ENCODE results near the gene PLPP2.
A peak's percentile ranks its signal among the peaks of the same experiment; 100 is the strongest.

PLPP2 gene

DNA sequence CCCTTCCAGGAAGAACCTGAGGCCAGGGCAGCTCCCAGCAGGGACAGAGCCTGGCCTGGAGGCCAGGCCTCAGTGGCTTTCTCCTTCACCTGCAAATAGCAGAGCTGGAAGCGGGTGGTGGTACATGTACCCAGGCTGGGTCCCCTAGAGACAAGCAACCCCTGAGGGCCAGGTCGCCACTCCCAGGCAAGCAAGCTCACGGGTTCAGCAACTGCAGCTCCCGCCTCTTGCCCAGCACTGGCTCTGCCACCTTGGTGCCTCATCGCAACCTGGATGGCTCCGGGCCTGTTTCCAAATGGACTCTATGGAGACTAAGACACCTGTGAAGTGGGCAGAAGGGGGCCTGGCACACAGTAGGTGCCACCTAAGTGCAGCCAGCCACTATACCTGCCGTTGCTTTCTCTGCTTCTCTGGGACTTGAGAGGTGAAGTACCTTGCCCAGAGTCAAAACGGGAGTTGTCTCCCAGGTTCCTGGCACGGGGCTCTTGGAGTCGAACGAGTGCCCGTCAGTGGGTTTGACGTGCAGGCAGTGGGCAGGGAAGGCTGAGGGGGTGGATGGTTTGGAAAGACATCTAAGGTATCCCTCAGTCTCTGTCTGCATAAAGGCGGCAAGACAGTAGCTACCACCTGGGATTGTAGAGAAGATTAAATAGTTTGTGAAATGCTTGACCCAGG, 2.4 kb upstream of the PLPP2 start:
- H3K27me3 ChIP-seq (replicated peaks; ENCODE audit: control insufficient read depth, insufficient read depth, low read length, poor library complexity, severe bottlenecking), result peaks cover 15% of the 10 kb centered on the region
- H3K36me3 ChIP-seq (ENCODE audit: control insufficient read depth, insufficient read depth, low read length), result no peaks in the 10 kb centered on the region
- peaks cover 20% of the 10 kb centered on the region for H3K4me1 ChIP-seq (ENCODE audit: control insufficient read depth, insufficient read depth, low read length, poor library complexity, severe bottlenecking)
- H3K9me3 ChIP-seq (ENCODE audit: control insufficient read depth, low read length), result no peaks in the 10 kb centered on the region
- no peak overlapping the region for H3K27ac ChIP-seq (ENCODE audit: insufficient read depth, low read length, poor library complexity, severe bottlenecking)
- no peak for DNase-seq
- H3K4me3 ChIP-seq (ENCODE audit: insufficient read depth, low read depth, low read length, poor library complexity, severe bottlenecking), result no peak overlapping the region

DNA sequence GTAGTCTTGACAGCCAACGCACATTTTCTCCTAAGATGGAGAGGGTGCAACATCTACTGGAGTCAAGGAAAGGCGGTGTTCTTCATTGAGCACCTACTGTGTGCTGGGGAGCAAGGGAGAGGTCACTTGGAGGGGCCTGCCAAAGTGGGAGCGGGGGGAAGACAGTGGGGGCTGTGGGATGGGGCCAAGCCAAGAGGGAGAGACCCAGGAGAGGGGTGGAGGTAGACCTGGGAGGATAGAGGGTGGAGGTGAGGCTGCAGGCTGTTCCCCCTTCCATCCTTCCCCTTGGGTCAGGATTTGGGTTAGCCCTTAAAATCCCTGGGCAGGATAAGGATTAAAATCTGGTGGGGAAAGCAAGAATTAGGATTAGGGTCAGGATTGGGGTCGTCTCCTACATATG, 1.7 kb upstream of the PLPP2 start:
- Histone ChIP-seq H3K4me3 (ENCODE audit: insufficient read depth, low read depth, low read length, poor library complexity, severe bottlenecking) (no peak overlapping the region), H3K27ac (ENCODE audit: insufficient read depth, low read length, poor library complexity, severe bottlenecking) (no peak overlapping the region), H3K4me1 (ENCODE audit: control insufficient read depth, insufficient read depth, low read length, poor library complexity, severe bottlenecking) (peaks cover 20% of the 10 kb centered on the region), H3K9me3 (ENCODE audit: control insufficient read depth, low read length) (no peaks in the 10 kb centered on the region), H3K27me3 (replicated peaks; ENCODE audit: control insufficient read depth, insufficient read depth, low read length, poor library complexity, severe bottlenecking) (peaks cover 15% of the 10 kb centered on the region), H3K36me3 (ENCODE audit: control insufficient read depth, insufficient read depth, low read length) (no peaks in the 10 kb centered on the region)
- DNase-seq, result no peak

DNA sequence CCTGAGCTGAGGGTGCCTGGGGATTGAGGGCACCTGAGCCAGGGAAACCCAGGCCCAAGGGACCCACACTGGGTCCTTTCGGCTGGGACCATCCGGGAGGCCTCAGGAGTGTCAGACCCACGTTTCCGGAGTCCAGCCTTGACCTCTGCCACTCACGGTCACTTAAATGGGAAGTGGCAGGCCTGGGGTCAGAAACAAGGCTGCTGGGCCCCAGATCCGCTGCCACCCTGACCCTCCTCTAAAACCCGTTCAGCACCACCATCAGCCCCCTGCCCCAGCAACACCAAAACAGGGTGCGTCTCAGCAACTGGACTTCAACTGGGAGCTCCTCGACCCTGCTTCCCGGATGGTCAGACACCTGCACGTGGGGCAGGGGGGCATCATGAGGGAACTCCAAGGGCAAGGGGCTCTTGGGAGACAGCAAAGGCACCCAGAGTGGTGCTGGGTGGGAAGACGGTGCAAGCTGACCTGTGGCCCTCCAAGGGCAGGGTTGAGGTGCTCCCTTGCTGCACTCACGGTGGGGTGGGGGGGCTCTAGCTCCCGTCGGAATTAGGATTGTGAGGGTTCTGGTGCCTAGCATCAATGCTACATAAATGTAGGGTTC, 1.2 kb upstream of the PLPP2 start:
- H3K9me3 ChIP-seq (ENCODE audit: control insufficient read depth, low read length), result no peaks in the 10 kb centered on the region
- H3K27me3 ChIP-seq (replicated peaks; ENCODE audit: control insufficient read depth, insufficient read depth, low read length, poor library complexity, severe bottlenecking), result peaks cover 15% of the 10 kb centered on the region
- H3K36me3 ChIP-seq (ENCODE audit: control insufficient read depth, insufficient read depth, low read length), result no peaks in the 10 kb centered on the region
- DNase-seq, result no peak
- no peak overlapping the region for H3K27ac ChIP-seq (ENCODE audit: insufficient read depth, low read length, poor library complexity, severe bottlenecking)
- H3K4me3 ChIP-seq (ENCODE audit: insufficient read depth, low read depth, low read length, poor library complexity, severe bottlenecking), result no peak overlapping the region
- peaks cover 20% of the 10 kb centered on the region for H3K4me1 ChIP-seq (ENCODE audit: control insufficient read depth, insufficient read depth, low read length, poor library complexity, severe bottlenecking)

DNA sequence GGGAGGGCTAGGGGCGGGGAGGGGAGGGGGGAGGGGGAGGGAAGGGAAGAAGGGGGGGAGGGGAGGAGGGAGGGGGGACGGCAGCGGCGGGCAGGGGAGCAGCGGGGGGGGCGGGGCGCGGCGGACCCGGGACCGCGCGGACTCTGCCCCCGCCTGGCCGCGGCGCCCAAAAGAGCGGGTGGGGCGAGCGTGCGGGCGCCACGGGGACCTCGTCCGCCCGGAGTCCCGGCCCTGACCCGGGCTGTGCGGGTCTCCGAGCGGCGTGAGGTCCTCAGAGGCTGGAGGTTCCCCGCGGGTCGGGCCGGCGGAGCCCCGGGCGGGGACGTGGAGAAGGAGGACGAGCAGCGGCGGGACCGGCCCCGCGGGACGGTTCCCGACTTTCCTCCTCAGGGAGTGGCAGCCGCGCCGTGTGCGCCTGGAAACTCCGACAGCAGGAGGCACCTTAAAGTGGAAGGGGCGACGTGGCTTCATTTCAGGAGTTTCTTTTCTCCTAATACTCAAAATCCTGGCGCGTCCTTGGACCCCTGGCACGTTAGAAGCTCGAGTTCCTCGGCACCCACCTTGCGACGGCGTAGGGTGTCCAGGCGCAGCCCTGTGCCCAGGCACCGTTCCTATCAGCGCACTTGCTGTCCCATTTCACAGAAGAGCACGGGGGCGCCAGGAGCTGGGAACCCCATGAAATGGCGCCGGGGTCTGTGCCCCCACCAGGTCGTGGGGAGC, 518 bp upstream of the PLPP2 start:
- H3K36me3 ChIP-seq (ENCODE audit: control insufficient read depth, insufficient read depth, low read length), result no peaks in the 10 kb centered on the region
- peaks cover 15% of the 10 kb centered on the region for H3K27me3 ChIP-seq (replicated peaks; ENCODE audit: control insufficient read depth, insufficient read depth, low read length, poor library complexity, severe bottlenecking)
- no peak for DNase-seq
- H3K4me3 ChIP-seq (ENCODE audit: insufficient read depth, low read depth, low read length, poor library complexity, severe bottlenecking), result no peak overlapping the region
- H3K27ac ChIP-seq (ENCODE audit: insufficient read depth, low read length, poor library complexity, severe bottlenecking), result no peak overlapping the region
- H3K9me3 ChIP-seq (ENCODE audit: control insufficient read depth, low read length), result no peaks in the 10 kb centered on the region
- peaks cover 20% of the 10 kb centered on the region for H3K4me1 ChIP-seq (ENCODE audit: control insufficient read depth, insufficient read depth, low read length, poor library complexity, severe bottlenecking)

DNA sequence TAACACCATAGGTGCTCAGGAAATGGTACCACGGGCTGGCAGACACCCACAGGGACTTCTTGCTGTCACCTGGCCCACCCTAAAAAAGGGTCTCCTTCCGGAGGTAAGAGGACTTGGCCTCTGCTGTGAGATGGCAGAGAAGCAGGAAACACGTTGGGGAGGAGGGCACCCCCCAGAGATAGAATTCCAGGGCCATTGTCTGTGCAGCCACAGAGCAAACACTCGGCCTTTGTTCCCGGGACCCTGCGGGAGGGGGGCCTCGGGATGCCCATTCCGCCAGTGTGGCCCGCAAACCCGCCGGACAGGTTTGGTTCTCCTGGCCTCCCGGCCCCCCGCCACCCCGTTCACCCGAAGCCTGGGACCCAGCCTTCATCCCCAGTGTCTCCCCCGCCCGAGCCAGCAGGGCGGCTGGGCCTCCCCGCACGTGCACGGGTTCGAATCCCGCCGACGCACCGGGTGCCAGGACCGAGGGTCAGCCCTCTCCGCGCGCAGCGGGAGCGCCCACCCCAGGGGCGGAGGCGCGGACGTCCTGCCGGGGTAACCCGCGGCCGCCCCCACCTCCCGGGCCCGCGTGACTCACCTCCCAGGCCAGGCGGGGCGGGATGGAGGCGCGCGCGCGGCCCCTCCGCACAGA, 714 bp downstream of the PLPP2 start:
- H3K4me3 ChIP-seq (ENCODE audit: insufficient read depth, low read depth, low read length, poor library complexity, severe bottlenecking), result peak overlapping the region; percentile 37
- no peaks in the 10 kb centered on the region for H3K36me3 ChIP-seq (ENCODE audit: control insufficient read depth, insufficient read depth, low read length)
- H3K27ac ChIP-seq (ENCODE audit: insufficient read depth, low read length, poor library complexity, severe bottlenecking), result no peak overlapping the region
- no peak for DNase-seq
- H3K9me3 ChIP-seq (ENCODE audit: control insufficient read depth, low read length), result no peaks in the 10 kb centered on the region
- peaks cover 20% of the 10 kb centered on the region for H3K4me1 ChIP-seq (ENCODE audit: control insufficient read depth, insufficient read depth, low read length, poor library complexity, severe bottlenecking)
- H3K27me3 ChIP-seq (replicated peaks; ENCODE audit: control insufficient read depth, insufficient read depth, low read length, poor library complexity, severe bottlenecking), result peaks cover 15% of the 10 kb centered on the region

DNA sequence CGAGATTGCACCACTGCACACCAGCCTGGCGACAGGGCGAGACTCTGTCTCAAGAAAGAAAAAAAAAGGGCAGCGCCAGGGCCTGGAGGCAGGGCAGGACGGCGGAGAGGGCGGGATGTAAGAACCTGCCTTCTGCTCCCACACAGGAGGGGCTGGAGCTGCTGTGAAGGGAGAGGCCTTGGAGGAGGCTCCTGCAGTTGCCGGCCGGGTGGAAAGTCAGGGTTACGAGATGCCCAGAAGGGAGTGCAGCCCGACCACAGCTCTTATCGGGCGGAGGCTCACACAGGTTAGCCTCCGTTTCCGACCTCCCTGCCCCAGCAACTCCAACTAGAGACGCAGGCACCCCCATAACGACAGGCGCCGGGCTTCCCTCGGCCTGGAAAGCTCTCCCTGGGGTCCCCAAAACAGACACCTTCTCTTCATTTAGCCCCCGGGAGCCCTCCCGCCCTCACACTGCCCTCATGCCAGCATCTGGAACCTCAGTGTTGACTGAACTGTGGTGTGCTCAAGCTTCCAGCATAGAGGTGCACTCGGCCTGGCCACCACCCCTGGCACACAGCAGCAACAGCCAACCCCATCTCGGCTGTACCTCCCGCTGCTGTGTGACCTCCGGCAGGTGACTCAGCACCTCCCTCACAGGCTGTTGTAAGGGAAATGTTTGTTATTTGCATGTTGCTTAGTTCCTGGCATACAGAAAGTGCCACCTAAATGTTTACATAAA, 1.4 kb downstream of the PLPP2 start:
- H3K27me3 ChIP-seq (replicated peaks; ENCODE audit: control insufficient read depth, insufficient read depth, low read length, poor library complexity, severe bottlenecking), result peaks cover 15% of the 10 kb centered on the region
- DNase-seq, result peak in 2 of 3 donors; percentile 37 to 39
- no peak overlapping the region for H3K4me3 ChIP-seq (ENCODE audit: insufficient read depth, low read depth, low read length, poor library complexity, severe bottlenecking)

DNA sequence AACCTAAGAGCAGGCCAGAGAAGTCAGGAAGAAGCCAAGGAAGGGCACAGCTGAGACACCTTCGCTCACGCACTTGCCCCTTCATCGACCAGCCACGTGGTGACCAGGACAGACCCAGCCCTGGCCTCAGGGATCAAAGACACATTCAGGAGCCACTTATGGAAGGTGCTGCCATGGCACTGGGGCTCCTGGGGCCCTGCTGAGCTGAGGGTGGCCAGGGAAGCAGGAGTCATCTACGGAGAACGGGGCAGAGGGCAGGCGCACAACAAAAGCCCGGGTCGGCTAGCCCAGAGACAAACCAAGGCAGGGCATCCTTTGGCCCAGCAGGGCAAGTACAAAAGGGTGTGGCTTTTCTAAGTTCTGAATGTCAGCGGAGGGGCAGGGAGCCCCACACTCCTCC, 2.3 kb downstream of the PLPP2 start:
- H3K4me3 ChIP-seq (ENCODE audit: insufficient read depth, low read depth, low read length, poor library complexity, severe bottlenecking), result no peak overlapping the region
- H3K9me3 ChIP-seq (ENCODE audit: control insufficient read depth, low read length), result no peaks in the 10 kb centered on the region
- H3K27ac ChIP-seq (ENCODE audit: insufficient read depth, low read length, poor library complexity, severe bottlenecking), result no peak overlapping the region
- H3K36me3 ChIP-seq (ENCODE audit: control insufficient read depth, insufficient read depth, low read length), result no peaks in the 10 kb centered on the region
- no peak for DNase-seq
- peaks cover 15% of the 10 kb centered on the region for H3K27me3 ChIP-seq (replicated peaks; ENCODE audit: control insufficient read depth, insufficient read depth, low read length, poor library complexity, severe bottlenecking)
- H3K4me1 ChIP-seq (ENCODE audit: control insufficient read depth, insufficient read depth, low read length, poor library complexity, severe bottlenecking), result peaks cover 11% of the 10 kb centered on the region

More for the DNA sequence above, 1.4 kb downstream of the PLPP2 start:
- Histone ChIP-seq H3K36me3 (ENCODE audit: control insufficient read depth, insufficient read depth, low read length) (no peaks in the 10 kb centered on the region), H3K27ac (ENCODE audit: insufficient read depth, low read length, poor library complexity, severe bottlenecking) (no peak overlapping the region), H3K9me3 (ENCODE audit: control insufficient read depth, low read length) (no peaks in the 10 kb centered on the region), H3K4me1 (ENCODE audit: control insufficient read depth, insufficient read depth, low read length, poor library complexity, severe bottlenecking) (peaks cover 17% of the 10 kb centered on the region)

DNA sequence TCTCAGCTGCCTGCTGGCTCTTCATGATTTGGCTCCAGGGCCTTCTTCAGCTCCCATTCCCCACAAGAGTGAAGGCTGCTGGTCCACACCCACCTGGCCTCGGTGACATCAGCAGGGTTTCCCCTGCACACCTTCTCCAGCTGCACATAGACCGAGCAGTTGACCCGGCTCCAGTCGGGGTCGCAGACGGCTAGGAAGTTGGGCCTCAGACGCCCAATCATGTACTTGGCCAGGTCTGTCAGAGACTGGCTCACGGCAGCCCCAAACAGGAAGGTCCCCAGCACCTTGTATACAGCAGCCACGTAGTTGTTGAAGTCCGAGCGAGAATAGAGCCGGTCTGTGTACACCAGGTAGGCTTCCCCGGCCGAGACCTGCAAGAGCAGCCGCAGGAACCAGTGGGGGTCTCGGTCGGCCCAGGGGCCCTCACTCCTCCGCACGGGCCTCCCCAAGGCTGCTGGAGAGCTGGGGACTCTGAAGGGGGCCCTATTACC, 3.8 kb downstream of the PLPP2 start:
- Histone ChIP-seq H3K27me3 (replicated peaks; ENCODE audit: control insufficient read depth, insufficient read depth, low read length, poor library complexity, severe bottlenecking) (peaks cover 11% of the 10 kb centered on the region), H3K36me3 (ENCODE audit: control insufficient read depth, insufficient read depth, low read length) (no peaks in the 10 kb centered on the region), H3K4me3 (ENCODE audit: insufficient read depth, low read depth, low read length, poor library complexity, severe bottlenecking) (no peak overlapping the region), H3K27ac (ENCODE audit: insufficient read depth, low read length, poor library complexity, severe bottlenecking) (no peak overlapping the region), H3K9me3 (ENCODE audit: control insufficient read depth, low read length) (no peaks in the 10 kb centered on the region), H3K4me1 (ENCODE audit: control insufficient read depth, insufficient read depth, low read length, poor library complexity, severe bottlenecking) (peaks cover 11% of the 10 kb centered on the region)
- no peak for DNase-seq

DNA sequence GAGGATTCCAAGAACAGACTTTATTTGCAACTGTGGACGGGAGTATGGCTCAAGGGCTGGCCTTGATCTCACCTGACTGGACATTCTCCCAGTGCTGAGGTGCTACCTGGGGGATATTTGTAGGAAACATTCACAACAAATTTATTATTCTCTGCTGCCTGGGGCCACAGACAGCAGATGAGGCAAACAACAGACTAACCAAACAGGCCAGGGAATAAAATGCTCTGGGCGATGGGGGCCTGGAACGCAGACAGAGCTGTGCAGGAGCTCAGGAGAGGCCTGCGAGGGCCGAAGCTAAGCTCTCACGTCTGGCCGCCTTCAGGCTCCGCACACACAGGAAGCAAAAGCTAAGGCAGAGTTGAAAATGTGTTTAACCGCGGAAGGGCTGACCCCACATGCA, 7.8 kb downstream of the PLPP2 start:
- H3K9me3 ChIP-seq (ENCODE audit: control insufficient read depth, low read length), result no peaks in the 10 kb centered on the region
- H3K4me3 ChIP-seq (ENCODE audit: insufficient read depth, low read depth, low read length, poor library complexity, severe bottlenecking), result no peak overlapping the region
- no peaks in the 10 kb centered on the region for H3K36me3 ChIP-seq (ENCODE audit: control insufficient read depth, insufficient read depth, low read length)
- H3K27ac ChIP-seq (ENCODE audit: insufficient read depth, low read length, poor library complexity, severe bottlenecking), result no peak overlapping the region
- no peaks in the 10 kb centered on the region for H3K4me1 ChIP-seq (ENCODE audit: control insufficient read depth, insufficient read depth, low read length, poor library complexity, severe bottlenecking)
- no peak for DNase-seq
- H3K27me3 ChIP-seq (replicated peaks; ENCODE audit: control insufficient read depth, insufficient read depth, low read length, poor library complexity, severe bottlenecking), result peaks cover 4% of the 10 kb centered on the region

All from effector memory CD4-positive, alpha-beta T cell (primary cell).